Neural cell (in vitro differentiated cells): ENCODE measurements around the gene SLC6A6.

Experiments
- EP300 ChIP-seq: fragments of 450-650 bp; conservative IDR thresholded peaks from 2 replicates; pipeline ENCODE4 v1.6.1; 2014; ENCODE audit warnings: antibody characterized with exemption, mild to moderate bottlenecking, moderate library complexity; ENCODE audit not compliant: poor library complexity, severe bottlenecking
- EZH2 ChIP-seq: fragments of 200-600, 300-800 bp; shearing (Covaris generic), sonication (generic); IDR thresholded peaks from 2 replicates; pipeline ENCODE4 v1.6.1; 2014; ENCODE audit warnings: antibody characterized with exemption, low read length, borderline replicate concordance, mild to moderate bottlenecking; ENCODE audit not compliant: insufficient read depth, poor library complexity, severe bottlenecking
- MXI1 ChIP-seq: fragments of 450-650 bp; conservative IDR thresholded peaks from 2 replicates; pipeline ENCODE4 v1.6.1; 2014; ENCODE audit warnings: antibody characterized with exemption, mild to moderate bottlenecking; ENCODE audit not compliant: poor library complexity, severe bottlenecking
- POLR2AphosphoS5 ChIP-seq: IDR thresholded peaks from 2 replicates; pipeline ENCODE4 v1.6.1; 2012
- RAD21 ChIP-seq: fragments of 450-650 bp; conservative IDR thresholded peaks from 2 replicates; pipeline ENCODE4 v1.6.1; 2014; ENCODE audit warnings: antibody characterized with exemption, mild to moderate bottlenecking, moderate library complexity
- SMC3 ChIP-seq: fragments of 450-650 bp; conservative IDR thresholded peaks from 2 replicates; pipeline ENCODE4 v1.6.1; 2014; ENCODE audit warnings: antibody characterized with exemption, mild to moderate bottlenecking, moderate library complexity; ENCODE audit not compliant: poor library complexity
- TAF1 ChIP-seq: IDR thresholded peaks from 2 replicates; pipeline ENCODE4 v1.6.1; 2012; ENCODE audit warnings: low read depth
- TF ChIP-seq, protein P1 (sequence below): fragments of 450-650 bp; IDR thresholded peaks from 2 replicates; pipeline ENCODE4 v1.5.1; 2014; ENCODE audit warnings: antibody characterized with exemption, mild to moderate bottlenecking, moderate library complexity; ENCODE audit not compliant: poor library complexity, severe bottlenecking
- TF ChIP-seq, protein P2 (sequence below): IDR thresholded peaks from 2 replicates; pipeline ENCODE4 v1.6.1; 2012; ENCODE audit warnings: borderline replicate concordance

DNA sequence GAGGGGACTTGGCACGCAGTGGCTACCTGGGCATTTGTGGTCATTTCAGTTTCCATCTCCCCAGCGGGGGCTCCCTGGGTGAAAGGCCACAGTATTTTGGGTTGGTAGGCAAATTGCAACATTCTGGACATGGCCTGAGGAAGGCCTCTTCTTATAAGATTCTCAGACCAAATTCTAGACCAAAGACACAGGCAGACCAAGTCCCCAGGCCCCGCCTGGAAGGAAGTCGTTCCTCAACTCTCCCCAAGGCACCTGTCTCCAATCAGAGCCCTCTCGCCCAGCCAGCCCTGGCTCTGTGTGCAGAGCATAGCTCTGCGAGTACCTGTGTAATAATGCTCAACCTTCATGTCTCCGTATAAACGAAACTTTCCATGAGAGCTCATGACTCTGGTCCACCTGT lies 84.7 kb downstream of the SLC6A6 start:
- TF ChIP-seq, protein P1, sequence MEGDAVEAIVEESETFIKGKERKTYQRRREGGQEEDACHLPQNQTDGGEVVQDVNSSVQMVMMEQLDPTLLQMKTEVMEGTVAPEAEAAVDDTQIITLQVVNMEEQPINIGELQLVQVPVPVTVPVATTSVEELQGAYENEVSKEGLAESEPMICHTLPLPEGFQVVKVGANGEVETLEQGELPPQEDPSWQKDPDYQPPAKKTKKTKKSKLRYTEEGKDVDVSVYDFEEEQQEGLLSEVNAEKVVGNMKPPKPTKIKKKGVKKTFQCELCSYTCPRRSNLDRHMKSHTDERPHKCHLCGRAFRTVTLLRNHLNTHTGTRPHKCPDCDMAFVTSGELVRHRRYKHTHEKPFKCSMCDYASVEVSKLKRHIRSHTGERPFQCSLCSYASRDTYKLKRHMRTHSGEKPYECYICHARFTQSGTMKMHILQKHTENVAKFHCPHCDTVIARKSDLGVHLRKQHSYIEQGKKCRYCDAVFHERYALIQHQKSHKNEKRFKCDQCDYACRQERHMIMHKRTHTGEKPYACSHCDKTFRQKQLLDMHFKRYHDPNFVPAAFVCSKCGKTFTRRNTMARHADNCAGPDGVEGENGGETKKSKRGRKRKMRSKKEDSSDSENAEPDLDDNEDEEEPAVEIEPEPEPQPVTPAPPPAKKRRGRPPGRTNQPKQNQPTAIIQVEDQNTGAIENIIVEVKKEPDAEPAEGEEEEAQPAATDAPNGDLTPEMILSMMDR, result no peak
- TF ChIP-seq POLR2AphosphoS5, result no peak
- TF ChIP-seq EP300, result no peak
- no peak for TF ChIP-seq MXI1
- TF ChIP-seq TAF1, result no peak
- TF ChIP-seq EZH2, result no peak
- TF ChIP-seq, protein P2, sequence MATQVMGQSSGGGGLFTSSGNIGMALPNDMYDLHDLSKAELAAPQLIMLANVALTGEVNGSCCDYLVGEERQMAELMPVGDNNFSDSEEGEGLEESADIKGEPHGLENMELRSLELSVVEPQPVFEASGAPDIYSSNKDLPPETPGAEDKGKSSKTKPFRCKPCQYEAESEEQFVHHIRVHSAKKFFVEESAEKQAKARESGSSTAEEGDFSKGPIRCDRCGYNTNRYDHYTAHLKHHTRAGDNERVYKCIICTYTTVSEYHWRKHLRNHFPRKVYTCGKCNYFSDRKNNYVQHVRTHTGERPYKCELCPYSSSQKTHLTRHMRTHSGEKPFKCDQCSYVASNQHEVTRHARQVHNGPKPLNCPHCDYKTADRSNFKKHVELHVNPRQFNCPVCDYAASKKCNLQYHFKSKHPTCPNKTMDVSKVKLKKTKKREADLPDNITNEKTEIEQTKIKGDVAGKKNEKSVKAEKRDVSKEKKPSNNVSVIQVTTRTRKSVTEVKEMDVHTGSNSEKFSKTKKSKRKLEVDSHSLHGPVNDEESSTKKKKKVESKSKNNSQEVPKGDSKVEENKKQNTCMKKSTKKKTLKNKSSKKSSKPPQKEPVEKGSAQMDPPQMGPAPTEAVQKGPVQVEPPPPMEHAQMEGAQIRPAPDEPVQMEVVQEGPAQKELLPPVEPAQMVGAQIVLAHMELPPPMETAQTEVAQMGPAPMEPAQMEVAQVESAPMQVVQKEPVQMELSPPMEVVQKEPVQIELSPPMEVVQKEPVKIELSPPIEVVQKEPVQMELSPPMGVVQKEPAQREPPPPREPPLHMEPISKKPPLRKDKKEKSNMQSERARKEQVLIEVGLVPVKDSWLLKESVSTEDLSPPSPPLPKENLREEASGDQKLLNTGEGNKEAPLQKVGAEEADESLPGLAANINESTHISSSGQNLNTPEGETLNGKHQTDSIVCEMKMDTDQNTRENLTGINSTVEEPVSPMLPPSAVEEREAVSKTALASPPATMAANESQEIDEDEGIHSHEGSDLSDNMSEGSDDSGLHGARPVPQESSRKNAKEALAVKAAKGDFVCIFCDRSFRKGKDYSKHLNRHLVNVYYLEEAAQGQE, result no peak
- TF ChIP-seq SMC3, result no peak
- no peak for TF ChIP-seq RAD21
